22Rv1 (cell line): ENCODE results near the gene MGAT5.

Source experiments
- H3K27ac ChIP-seq: fragments of 450-650 bp; 2 replicates; pipeline ENCODE4 v1.5.1; 2017
- ZFX ChIP-seq: fragments of 450-650 bp; IDR thresholded peaks from 2 replicates; pipeline ENCODE4 v1.6.1; 2017; ENCODE audit warnings: antibody characterized with exemption, borderline replicate concordance
- TF ChIP-seq, protein P1 (sequence below): fragments of 450-650 bp; IDR thresholded peaks from 2 replicates; pipeline ENCODE4 v1.5.1; 2017; ENCODE audit warnings: mild to moderate bottlenecking

MGAT5 gene

DNA sequence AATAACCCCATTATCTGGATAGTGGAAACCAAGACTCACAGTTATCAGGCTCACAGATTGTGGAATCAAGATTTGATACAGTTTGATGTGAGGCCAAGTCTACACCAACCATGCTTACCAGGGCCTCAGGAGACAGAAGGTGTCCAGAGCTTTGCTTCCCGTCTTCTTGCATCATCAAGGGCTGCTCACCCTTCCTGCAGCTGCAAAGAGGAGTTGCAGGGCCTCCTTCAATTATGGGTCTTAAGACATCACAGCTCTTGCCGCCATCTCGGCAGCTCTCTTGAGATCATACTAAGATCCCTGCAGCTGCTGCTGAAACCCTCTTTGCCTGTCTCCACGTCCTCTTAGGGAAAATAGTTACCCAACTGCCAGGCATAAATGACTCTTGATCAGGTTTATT, 176.0 kb downstream of the MGAT5 start:
- no peak overlapping the region for H3K27ac ChIP-seq
- TF ChIP-seq, protein P1, sequence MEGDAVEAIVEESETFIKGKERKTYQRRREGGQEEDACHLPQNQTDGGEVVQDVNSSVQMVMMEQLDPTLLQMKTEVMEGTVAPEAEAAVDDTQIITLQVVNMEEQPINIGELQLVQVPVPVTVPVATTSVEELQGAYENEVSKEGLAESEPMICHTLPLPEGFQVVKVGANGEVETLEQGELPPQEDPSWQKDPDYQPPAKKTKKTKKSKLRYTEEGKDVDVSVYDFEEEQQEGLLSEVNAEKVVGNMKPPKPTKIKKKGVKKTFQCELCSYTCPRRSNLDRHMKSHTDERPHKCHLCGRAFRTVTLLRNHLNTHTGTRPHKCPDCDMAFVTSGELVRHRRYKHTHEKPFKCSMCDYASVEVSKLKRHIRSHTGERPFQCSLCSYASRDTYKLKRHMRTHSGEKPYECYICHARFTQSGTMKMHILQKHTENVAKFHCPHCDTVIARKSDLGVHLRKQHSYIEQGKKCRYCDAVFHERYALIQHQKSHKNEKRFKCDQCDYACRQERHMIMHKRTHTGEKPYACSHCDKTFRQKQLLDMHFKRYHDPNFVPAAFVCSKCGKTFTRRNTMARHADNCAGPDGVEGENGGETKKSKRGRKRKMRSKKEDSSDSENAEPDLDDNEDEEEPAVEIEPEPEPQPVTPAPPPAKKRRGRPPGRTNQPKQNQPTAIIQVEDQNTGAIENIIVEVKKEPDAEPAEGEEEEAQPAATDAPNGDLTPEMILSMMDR = no peak
- no peak for TF ChIP-seq ZFX

DNA sequence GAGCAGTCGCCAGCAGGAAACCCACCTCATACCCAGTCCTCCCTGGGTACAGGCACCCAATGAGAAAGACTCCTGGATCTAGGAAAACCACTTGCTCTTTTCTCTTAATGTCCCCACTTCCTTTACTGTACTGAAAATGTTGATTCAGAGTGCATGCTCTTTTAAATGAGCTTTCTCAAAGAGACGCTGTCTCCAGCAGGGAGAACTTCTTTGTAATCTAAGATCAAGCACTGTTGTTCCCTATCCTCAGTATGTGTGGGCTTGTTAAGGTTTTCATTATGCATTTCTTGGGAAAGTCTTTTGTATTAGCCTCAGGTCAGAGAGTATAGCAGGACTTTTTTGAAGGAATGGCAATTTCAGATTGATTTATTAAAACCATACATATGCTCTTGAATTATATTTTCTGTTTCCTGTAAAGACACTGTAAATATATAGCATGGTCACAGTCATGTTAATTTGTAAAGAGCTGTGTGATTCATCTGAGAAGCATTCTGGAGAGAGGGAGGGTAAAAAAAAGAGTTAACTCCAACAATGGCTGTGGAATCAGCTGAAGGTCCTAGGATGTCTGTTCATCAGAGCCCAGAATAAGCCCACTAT, 178.1 kb downstream of the MGAT5 start:
- no peak overlapping the region for H3K27ac ChIP-seq
- no peak for TF ChIP-seq ZFX
- TF ChIP-seq, protein P1 = no peak

DNA sequence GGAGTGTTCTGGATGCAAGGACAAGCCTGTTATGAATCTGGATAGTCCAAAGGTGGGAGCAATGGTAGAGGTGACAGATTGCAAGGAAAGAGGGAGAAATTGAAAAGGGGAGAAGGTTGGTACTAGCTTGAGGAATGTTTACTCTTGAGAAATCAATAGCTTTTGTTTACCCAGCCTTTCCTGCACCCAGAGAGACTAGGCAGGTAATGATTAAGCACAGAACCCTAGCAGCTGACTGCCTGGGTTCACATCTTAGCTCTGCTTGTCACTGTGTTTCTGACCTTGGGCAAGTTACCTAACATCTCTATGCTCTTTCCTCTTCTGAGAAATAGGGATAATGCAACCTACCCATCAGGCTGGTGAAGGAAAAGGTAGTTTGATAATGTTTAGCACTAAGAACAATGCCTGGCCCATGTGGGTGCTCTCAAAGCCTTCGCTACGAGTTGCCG, 178.6 kb downstream of the MGAT5 start:
- no peak overlapping the region for H3K27ac ChIP-seq
- TF ChIP-seq ZFX = no peak

DNA sequence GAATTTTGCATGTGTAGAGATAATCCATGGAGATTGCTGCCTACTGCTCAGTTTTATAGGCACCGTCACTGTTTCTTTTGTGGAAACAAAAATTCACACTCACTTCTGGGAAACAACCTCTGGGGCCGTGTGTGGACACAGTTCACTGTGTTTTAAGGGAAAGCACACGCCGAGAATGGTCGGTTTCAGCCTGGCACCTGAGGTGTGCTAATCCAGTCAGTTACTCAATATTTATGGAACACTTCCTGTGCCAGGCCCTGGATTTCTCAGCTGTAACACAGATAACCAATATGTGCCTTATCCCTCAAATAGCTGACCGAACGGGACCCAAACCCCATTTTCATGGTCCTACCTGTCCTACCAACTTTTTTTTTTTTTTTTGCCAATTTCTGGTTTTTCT, 179.6 kb downstream of the MGAT5 start:
- no peak overlapping the region for H3K27ac ChIP-seq
- TF ChIP-seq, protein P1 = no peak
- no peak for TF ChIP-seq ZFX

DNA sequence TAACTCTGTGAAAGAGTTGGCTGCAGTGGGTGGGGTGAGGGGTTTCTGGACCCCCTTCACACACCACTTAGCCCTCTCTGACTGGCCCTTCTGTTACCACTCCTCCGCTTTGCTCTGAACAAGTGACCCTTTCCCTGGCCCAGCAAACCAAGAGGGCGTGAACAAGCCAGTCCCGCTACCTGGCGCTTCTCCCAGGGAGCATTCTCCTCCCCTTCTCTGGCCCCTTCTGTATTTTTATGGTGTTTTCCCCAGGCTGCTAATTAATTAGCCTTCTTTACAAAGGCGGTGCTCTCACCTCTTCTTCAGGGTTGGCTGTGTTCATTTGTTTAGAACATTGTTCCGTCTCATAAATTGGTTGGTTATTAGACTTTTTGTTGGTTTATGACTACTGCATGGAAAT, 180.1 kb downstream of the MGAT5 start:
- no peak overlapping the region for H3K27ac ChIP-seq
- no peak for TF ChIP-seq ZFX
- TF ChIP-seq, protein P1 = no peak

DNA sequence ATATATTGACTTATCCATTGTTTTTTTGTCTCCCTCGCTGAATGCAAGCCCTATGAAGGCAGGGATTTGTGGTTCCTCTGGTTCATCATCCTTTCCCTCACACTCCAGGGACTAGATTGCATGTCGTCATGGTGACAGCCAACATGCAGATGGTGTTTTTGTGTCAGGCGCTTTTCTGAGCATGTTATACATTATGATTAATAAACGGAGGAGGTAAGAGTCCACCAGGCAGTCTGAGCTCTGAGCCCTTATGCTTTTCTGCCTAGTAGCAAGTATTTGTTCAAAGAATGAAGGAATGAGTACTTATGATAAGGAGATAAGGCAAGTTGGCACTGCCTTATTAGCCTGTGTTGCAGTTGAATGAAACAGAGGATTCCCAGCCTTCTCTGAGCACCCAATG, 181.6 kb downstream of the MGAT5 start:
- no peak overlapping the region for H3K27ac ChIP-seq
- TF ChIP-seq ZFX = no peak
- TF ChIP-seq, protein P1 = no peak

DNA sequence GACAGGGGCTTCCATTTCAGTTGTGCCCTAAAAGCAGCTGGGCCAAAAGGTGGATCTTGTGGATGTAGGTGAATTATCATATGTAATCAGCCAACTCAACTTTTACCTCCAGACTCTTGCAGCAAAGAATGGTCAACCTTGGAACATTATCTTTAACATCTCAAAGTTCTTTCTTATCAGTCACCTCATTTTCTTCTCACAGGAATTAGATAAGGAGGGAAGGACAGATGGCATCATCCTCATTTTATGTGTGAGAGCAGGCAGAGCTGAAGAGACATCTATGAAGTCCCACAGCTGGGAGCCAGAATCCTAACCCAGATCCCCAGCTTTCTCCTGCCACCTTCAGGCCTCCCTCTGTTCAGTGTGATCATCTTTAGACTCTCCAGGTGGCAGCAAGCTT, 182.1 kb downstream of the MGAT5 start:
- TF ChIP-seq ZFX = no peak
- H3K27ac ChIP-seq = no peak overlapping the region

DNA sequence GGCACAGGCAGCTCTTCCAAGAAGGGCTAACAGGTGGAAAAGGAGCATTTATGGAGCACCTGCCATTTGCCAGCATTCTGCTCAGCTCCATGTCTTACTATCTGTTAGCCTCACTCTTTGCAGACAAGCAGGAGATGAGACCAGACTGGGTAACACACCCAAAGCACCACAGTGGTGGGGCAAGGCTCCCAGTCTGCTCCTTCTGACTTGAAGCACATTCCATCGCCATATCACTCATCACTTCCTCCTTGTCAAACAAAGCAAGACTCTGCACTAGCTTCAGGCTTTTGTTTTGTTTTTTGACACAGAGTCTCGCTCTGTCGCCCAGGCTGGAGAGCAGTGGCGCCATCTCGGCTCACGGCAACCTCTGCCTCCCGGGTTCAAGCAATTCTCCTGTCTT, 182.8 kb downstream of the MGAT5 start:
- no peak overlapping the region for H3K27ac ChIP-seq
- no peak for TF ChIP-seq ZFX
- TF ChIP-seq, protein P1 = no peak
